Measurements from ENCODE around the gene REC8. TPM values are rescaled to one million over a fixed set of nuclear protein-coding genes. Genes with fewer than 3 reads are reported as not detected.

The REC8 gene
- total RNA-seq, 1 experiment from 2014 or later: 9.8 TPM

DNA sequence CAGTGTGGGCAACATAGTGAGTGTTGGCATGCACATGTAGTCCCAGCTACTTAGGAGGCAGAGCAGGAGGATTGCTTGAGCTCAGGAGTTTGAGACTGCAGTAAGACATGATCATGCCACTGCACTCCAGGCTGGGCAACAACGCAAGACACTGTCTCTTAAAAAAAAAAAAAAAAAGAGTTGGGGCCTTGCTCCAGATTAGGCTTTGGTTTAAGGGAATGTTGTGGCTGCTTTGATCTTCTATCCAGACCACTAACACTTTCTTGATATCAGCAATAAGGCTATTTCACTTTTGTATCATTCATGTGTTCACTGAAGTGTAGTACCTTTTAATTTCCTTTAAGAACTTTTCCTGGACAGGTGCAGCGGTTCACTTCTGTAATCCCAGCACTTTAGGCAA lies 44.2 kb upstream of the REC8 start:
- POLR2A ChIA-PET: interaction anchor here (0.6 kb wide), 1 partner anchor 271 kb away, joined by 16 read pairs; the partner anchor contains the start of gene NYNRIN
- CTCF ChIA-PET: no interaction called here
- Histone ChIP-seq H3K4me3 (ENCODE audit: low read depth in 2 of 2, low read length in 2 of 2) (no peak overlapping the region), H3K4me1 (ENCODE audit: control insufficient read depth, insufficient read depth, low read length) (no peaks in the 10 kb centered on the region), H3K36me3 (ENCODE audit: control insufficient read depth, insufficient read depth, low read length) (no peaks in the 10 kb centered on the region), H3K9me3 (ENCODE audit: control insufficient read depth, insufficient read depth, low read depth, low read length) (no peaks in the 10 kb centered on the region), H3K27ac (ENCODE audit: low read length) (no peak overlapping the region), H3K27me3 (ENCODE audit: control insufficient read depth, insufficient read depth, low read length) (no peaks in the 10 kb centered on the region)
- in situ Hi-C loops (cut with HindIII; ENCODE audit: low pct_unique_long_range_greater_than_20kb, low sequenced_read_pairs): no loop called here
- no peak for DNase-seq (ENCODE audit: low read depth, low spot score)
- BruUV-seq (replicated peaks): no TSS peak
- no peak for TF ChIP-seq TCF7L2 (IDR thresholded peaks at IDR 0.05; ENCODE audit: low read depth, low read length)
- TF ChIP-seq CTCF (IDR thresholded peaks at IDR 0.05): no peak
- no peak for TF ChIP-seq REST (IDR thresholded peaks at IDR 0.05; ENCODE audit: insufficient read depth in 1 of 2, low read depth in 2 of 2, low read length in 1 of 2)
- TF ChIP-seq SIN3A (IDR thresholded peaks at IDR 0.05; ENCODE audit: borderline replicate concordance, insufficient read depth, low read depth, low read length): no peak
- no peak for TF ChIP-seq POLR2AphosphoS5 (IDR thresholded peaks at IDR 0.05; ENCODE audit: low read depth, low read length)
- no peak for ATAC-seq
- intact Hi-C loops (cut with micrococcal nuclease; ENCODE audit: unreplicated experiment): no loop called here

GRCh38 chr14:24129410-24129998 lies 42.4 kb upstream of the REC8 start:
- CTCF ChIA-PET: no interaction called here
- TF ChIP-seq POLR2AphosphoS5 (IDR thresholded peaks at IDR 0.05; ENCODE audit: low read depth, low read length) (no peak), SIN3A (IDR thresholded peaks at IDR 0.05; ENCODE audit: borderline replicate concordance, insufficient read depth, low read depth, low read length) (no peak), CTCF (IDR thresholded peaks at IDR 0.05) (no peak), REST (IDR thresholded peaks at IDR 0.05; ENCODE audit: insufficient read depth in 1 of 2, low read depth in 2 of 2, low read length in 1 of 2) (no peak), TCF7L2 (IDR thresholded peaks at IDR 0.05; ENCODE audit: low read depth, low read length) (no peak)
- H3K27me3 ChIP-seq (ENCODE audit: control insufficient read depth, insufficient read depth, low read length): no peaks in the 10 kb centered on the region
- no peaks in the 10 kb centered on the region for H3K4me1 ChIP-seq (ENCODE audit: control insufficient read depth, insufficient read depth, low read length)
- BruUV-seq (replicated peaks): no TSS peak
- H3K9me3 ChIP-seq (ENCODE audit: control insufficient read depth, insufficient read depth, low read depth, low read length): no peaks in the 10 kb centered on the region
- POLR2A ChIA-PET: no interaction called here
- intact Hi-C loops (cut with micrococcal nuclease; ENCODE audit: unreplicated experiment) (no loop called here), in situ Hi-C loops (cut with HindIII; ENCODE audit: low pct_unique_long_range_greater_than_20kb, low sequenced_read_pairs) (no loop called here)
- no peaks in the 10 kb centered on the region for H3K36me3 ChIP-seq (ENCODE audit: control insufficient read depth, insufficient read depth, low read length)
- DNase-seq (ENCODE audit: low read depth, low spot score) (no peak), ATAC-seq (no peak)
- no peak overlapping the region for H3K4me3 ChIP-seq (ENCODE audit: low read depth in 2 of 2, low read length in 2 of 2)
- no peak overlapping the region for H3K27ac ChIP-seq (ENCODE audit: low read length)
